Endodermal cell (in vitro differentiated cells): Measurements from ENCODE around the gene CACNA2D2. TPM values are rescaled to one million over a fixed set of nuclear protein-coding genes. Genes with fewer than 3 reads are reported as not detected.

ENCODE experiments used
- DNase-seq: peaks from one replicate; pipeline ENCODE4 v3.0.0-alpha.2; 2017
- H3K27ac ChIP-seq: 2 replicates; pipeline ENCODE4 v1.5.1; 2013; ENCODE audit warnings: mild to moderate bottlenecking, low read depth, low read length, moderate library complexity
- H3K27me3 ChIP-seq: 2 replicates; pipeline ENCODE4 v1.6.1; 2013; ENCODE audit warnings: mild to moderate bottlenecking, low read length, moderate library complexity; ENCODE audit not compliant: insufficient read depth, control insufficient read depth, poor library complexity, severe bottlenecking
- H3K36me3 ChIP-seq: 2 replicates; pipeline ENCODE4 v1.7.0; 2013; ENCODE audit warnings: mild to moderate bottlenecking, low read length, moderate library complexity; ENCODE audit not compliant: control insufficient read depth, insufficient read depth
- H3K4me1 ChIP-seq: one replicate; pipeline ENCODE4 v1.7.0; 2013; ENCODE audit warnings: low read length; ENCODE audit not compliant: control insufficient read depth, insufficient read depth
- H3K4me3 ChIP-seq: 2 replicates; pipeline ENCODE4 v1.5.1; 2013; ENCODE audit warnings: mild to moderate bottlenecking, low read length, moderate library complexity
- H3K9ac ChIP-seq: 2 replicates; pipeline ENCODE4 v1.6.1; 2013; ENCODE audit warnings: mild to moderate bottlenecking, low read length, moderate library complexity; ENCODE audit not compliant: poor library complexity, severe bottlenecking; ENCODE audit errors: extremely low read depth
- H3K9me3 ChIP-seq: 2 replicates; pipeline ENCODE4 v1.6.1; 2013; ENCODE audit warnings: mild to moderate bottlenecking, low read length, moderate library complexity; ENCODE audit not compliant: control insufficient read depth
- H3K27ac Mint-ChIP-seq: 2 replicates; pipeline ENCODE4 v1.8.0; 2020; ENCODE audit warnings: mixed read lengths
- H3K27me3 Mint-ChIP-seq: 2 replicates; pipeline ENCODE4 v1.8.0; 2021; ENCODE audit warnings: mild to moderate bottlenecking, mixed read lengths; ENCODE audit not compliant: insufficient read depth
- H3K36me3 Mint-ChIP-seq: 2 replicates; pipeline ENCODE4 v1.8.0; 2020; ENCODE audit warnings: low read depth, mixed read lengths
- H3K4me1 Mint-ChIP-seq: 2 replicates; pipeline ENCODE4 v1.8.0; 2020; ENCODE audit warnings: mixed read lengths
- H3K4me3 Mint-ChIP-seq: 2 replicates; pipeline ENCODE4 v1.8.0; 2020; ENCODE audit warnings: mild to moderate bottlenecking, moderate library complexity, mixed read lengths
- H3K9me3 Mint-ChIP-seq: 2 replicates; pipeline ENCODE4 v1.8.0; 2020; ENCODE audit warnings: mild to moderate bottlenecking, mixed read lengths
- WGBS, 2 experiments: methylation state at CpG; one replicate each; pipeline versions ENCODE4 v1.1.5 to v1.1.7; 2013; ENCODE audit warnings: missing lambda C conversion rate in 2 of 2, mixed read lengths in 1 of 2; ENCODE audit not compliant: insufficient coverage in 1 of 2, insufficient read length in 1 of 2; 5-methylcytosine and 5-hydroxymethylcytosine counted together
- total RNA-seq, 2 donors: library from RNA; stranded (reverse); fragmentation: NEBNext Ultra II Directional in 1 of 2; extraction: Animal tissue kit (Norgen Biotek cat#: 25700) in 1 of 2; gene quantifications; 2 replicates in 1 of 2; 3 replicates in 1 of 2; pipeline ENCODE4 v1.2.1, GENCODE V29; 2021
- TF ChIP-seq, protein P1 (sequence below): fragments of 200-600 bp; sonication (generic); conservative IDR thresholded peaks from 2 replicates; pipeline ENCODE4 v1.5.0; 2021; ENCODE audit warnings: antibody characterized with exemption, mild to moderate bottlenecking

Gene CACNA2D2
- total RNA-seq, 2 donors from 2014 or later: 17.6 to 20.7 TPM

DNA sequence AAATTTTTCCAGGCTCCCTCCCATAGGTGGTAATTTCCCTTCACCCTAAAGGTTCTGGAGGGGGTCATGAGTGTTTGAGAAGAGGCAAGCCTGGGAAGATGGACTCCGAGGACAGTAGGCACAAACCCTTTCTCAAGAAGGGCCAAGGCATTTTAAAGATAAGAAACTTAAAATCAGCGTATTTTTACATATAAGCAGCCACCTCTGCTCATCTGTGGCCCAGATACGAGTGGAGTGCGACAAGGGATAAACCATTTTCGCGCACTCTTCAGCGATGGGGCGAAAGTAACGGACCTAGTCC is 163.3 kb downstream of the CACNA2D2 start:
- Mint-ChIP-seq H3K27ac (no peak overlapping the region), H3K36me3 (no peaks in the 10 kb centered on the region), H3K4me1 (peaks cover 8% of the 10 kb centered on the region), H3K27me3 (peaks cover 67% of the 10 kb centered on the region), H3K9me3 (no peaks in the 10 kb centered on the region), H3K4me3 (peak overlapping the region; percentile 21)
- Histone ChIP-seq H3K9ac (no peak overlapping the region), H3K36me3 (peaks cover 4% of the 10 kb centered on the region), H3K4me1 (peaks cover 10% of the 10 kb centered on the region), H3K27ac (no peak overlapping the region), H3K27me3 (peaks cover 65% of the 10 kb centered on the region), H3K9me3 (no peaks in the 10 kb centered on the region), H3K4me3 (no peak overlapping the region)
- TF ChIP-seq, protein P1, sequence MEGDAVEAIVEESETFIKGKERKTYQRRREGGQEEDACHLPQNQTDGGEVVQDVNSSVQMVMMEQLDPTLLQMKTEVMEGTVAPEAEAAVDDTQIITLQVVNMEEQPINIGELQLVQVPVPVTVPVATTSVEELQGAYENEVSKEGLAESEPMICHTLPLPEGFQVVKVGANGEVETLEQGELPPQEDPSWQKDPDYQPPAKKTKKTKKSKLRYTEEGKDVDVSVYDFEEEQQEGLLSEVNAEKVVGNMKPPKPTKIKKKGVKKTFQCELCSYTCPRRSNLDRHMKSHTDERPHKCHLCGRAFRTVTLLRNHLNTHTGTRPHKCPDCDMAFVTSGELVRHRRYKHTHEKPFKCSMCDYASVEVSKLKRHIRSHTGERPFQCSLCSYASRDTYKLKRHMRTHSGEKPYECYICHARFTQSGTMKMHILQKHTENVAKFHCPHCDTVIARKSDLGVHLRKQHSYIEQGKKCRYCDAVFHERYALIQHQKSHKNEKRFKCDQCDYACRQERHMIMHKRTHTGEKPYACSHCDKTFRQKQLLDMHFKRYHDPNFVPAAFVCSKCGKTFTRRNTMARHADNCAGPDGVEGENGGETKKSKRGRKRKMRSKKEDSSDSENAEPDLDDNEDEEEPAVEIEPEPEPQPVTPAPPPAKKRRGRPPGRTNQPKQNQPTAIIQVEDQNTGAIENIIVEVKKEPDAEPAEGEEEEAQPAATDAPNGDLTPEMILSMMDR: no peak
- DNase-seq: no peak
- WGBS, 2 experiments: 38 to 49% methylated on average over 9 of the region's 9 CpGs

DNA sequence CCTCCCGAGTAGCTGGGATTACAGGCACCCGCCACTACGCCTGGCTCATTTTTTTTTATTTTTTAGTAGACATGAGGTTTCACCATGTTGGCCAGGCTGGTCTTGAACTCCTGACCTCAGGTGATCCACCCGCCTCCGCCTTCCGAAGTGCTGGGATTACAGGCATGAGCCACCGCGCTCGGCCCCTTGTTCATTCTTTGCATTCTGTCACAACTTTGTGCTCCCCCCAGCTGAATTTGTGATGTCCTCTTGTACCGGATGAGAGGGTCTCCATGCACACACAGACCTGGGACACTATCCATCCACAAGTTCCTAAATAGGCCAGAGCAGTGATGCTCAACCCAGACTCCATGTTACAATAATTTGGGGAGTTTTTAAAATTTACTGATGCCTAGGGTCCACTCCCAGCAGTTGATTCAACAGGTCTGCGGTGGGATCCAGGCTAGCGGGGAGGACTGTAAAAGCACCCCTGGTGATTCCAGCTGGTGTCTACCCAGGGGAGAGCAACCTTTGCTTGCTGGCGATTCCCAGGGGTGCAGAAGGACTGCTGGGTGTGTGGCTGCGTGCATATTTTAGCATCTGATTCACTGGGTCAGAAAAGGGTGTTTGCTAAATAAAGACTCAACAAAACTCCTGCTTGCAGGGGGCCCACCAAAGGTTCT is 163.8 kb downstream of the CACNA2D2 start:
- H3K27ac ChIP-seq: no peak overlapping the region
- Mint-ChIP-seq H3K36me3 (no peaks in the 10 kb centered on the region), H3K4me3 (peak overlapping the region; percentile 21), H3K9me3 (no peaks in the 10 kb centered on the region), H3K27ac (no peak overlapping the region), H3K4me1 (peaks cover 8% of the 10 kb centered on the region), H3K27me3 (peaks cover 62% of the 10 kb centered on the region)
- H3K4me1 ChIP-seq: peaks cover 10% of the 10 kb centered on the region
- H3K9me3 ChIP-seq: no peaks in the 10 kb centered on the region
- TF ChIP-seq, protein P1: no peak
- H3K36me3 ChIP-seq: peaks cover 4% of the 10 kb centered on the region
- no peak overlapping the region for H3K9ac ChIP-seq
- no peak for DNase-seq
- WGBS, 2 experiments: 92% methylated on average over 11 to 14 of the region's 14 CpGs
- H3K4me3 ChIP-seq: no peak overlapping the region
- H3K27me3 ChIP-seq: peaks cover 60% of the 10 kb centered on the region

DNA sequence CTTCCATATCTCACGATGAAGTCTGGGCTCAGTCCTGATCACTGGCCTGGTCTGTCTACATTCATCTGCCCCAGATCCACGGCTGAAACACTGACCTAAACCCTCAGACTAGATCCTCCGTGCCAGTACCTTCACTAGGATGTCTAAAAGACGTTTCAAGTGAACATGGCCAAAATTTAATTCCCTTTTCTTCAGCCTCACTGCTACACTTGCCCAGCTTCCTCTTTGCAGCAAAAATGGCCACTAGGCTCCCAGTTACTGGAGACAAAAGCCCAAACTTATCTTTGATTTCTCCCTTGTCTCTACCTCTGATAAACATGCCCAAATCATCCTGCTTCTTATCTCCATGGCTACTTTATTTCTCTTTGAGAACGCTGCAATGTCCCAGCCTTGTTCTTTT is 164.5 kb downstream of the CACNA2D2 start:
- Histone ChIP-seq H3K4me3 (no peak overlapping the region), H3K27ac (no peak overlapping the region), H3K36me3 (peaks cover 4% of the 10 kb centered on the region), H3K9ac (no peak overlapping the region), H3K27me3 (peaks cover 56% of the 10 kb centered on the region), H3K9me3 (no peaks in the 10 kb centered on the region), H3K4me1 (peaks cover 10% of the 10 kb centered on the region)
- H3K36me3 Mint-ChIP-seq: no peaks in the 10 kb centered on the region
- TF ChIP-seq, protein P1: no peak
- H3K27me3 Mint-ChIP-seq: peaks cover 55% of the 10 kb centered on the region
- no peak overlapping the region for H3K27ac Mint-ChIP-seq
- H3K4me3 Mint-ChIP-seq: peak overlapping the region; percentile 80
- no peak for DNase-seq
- 91 to 100% methylated on average over 3 to 5 of the region's 5 CpGs for WGBS, 2 experiments
- H3K4me1 Mint-ChIP-seq: peaks cover 10% of the 10 kb centered on the region
- H3K9me3 Mint-ChIP-seq: no peaks in the 10 kb centered on the region
